SIG-M5 treated with dmso at 0.1 percent for 504 hours (cell line): ENCODE data around the gene TSC22D3.
A peak's percentile ranks its signal among the peaks of the same experiment; 100 is the strongest.

ENCODE experiments used
- DNase-seq: peaks from one replicate; lab custom pipeline; 2025; ENCODE audit not compliant: unreplicated experiment; lab: John Stamatoyannopoulos, UW

Gene TSC22D3

GRCh38 chrX:107760304-107761077, 15.1 kb downstream of the TSC22D3 start:
- no peak for DNase-seq

GRCh38 chrX:107758231-107758766, 17.3 kb downstream of the TSC22D3 start:
- no peak for DNase-seq

- DNase-seq = no peak
Observed at GRCh38 chrX:107755721-107756120, 19.9 kb downstream of the TSC22D3 start.

- no peak for DNase-seq
Observed at GRCh38 chrX:107753187-107753586, 22.4 kb downstream of the TSC22D3 start.

GRCh38 chrX:107752714-107753113, 22.9 kb downstream of the TSC22D3 start:
- DNase-seq = no peak

GRCh38 chrX:107752043-107752442, 23.5 kb downstream of the TSC22D3 start:
- DNase-seq = no peak

GRCh38 chrX:107750861-107751445, 24.6 kb downstream of the TSC22D3 start:
- DNase-seq = no peak

GRCh38 chrX:107750263-107750662, 25.3 kb downstream of the TSC22D3 start:
- no peak for DNase-seq

- DNase-seq = no peak
Observed at GRCh38 chrX:107748506-107748905, 27.1 kb downstream of the TSC22D3 start.

GRCh38 chrX:107747596-107748161, 27.9 kb downstream of the TSC22D3 start:
- DNase-seq = no peak

GRCh38 chrX:107744868-107745267, 30.7 kb downstream of the TSC22D3 start:
- no peak for DNase-seq

- DNase-seq = no peak
Observed at GRCh38 chrX:107743995-107744394, 31.6 kb downstream of the TSC22D3 start.

- DNase-seq = no peak
Observed at GRCh38 chrX:107742700-107743191, 32.8 kb downstream of the TSC22D3 start.

GRCh38 chrX:107741404-107741790, 34.2 kb downstream of the TSC22D3 start:
- DNase-seq = no peak

GRCh38 chrX:107739541-107739940, 36.0 kb downstream of the TSC22D3 start:
- DNase-seq = no peak

GRCh38 chrX:107738768-107739167, 36.8 kb downstream of the TSC22D3 start:
- no peak for DNase-seq

GRCh38 chrX:107738272-107738671, 37.3 kb downstream of the TSC22D3 start:
- no peak for DNase-seq

- no peak for DNase-seq
Observed at GRCh38 chrX:107736781-107737531, 38.6 kb downstream of the TSC22D3 start.

GRCh38 chrX:107734646-107735045, 40.9 kb downstream of the TSC22D3 start:
- DNase-seq = no peak

- DNase-seq = no peak
Observed at GRCh38 chrX:107733686-107734085, 41.9 kb downstream of the TSC22D3 start.

- DNase-seq = peak; percentile 32
Observed at GRCh38 chrX:107731831-107732502, 43.6 kb downstream of the TSC22D3 start.
